DOHH2 (cell line): ENCODE results near the gene MTR.

ENCODE experiments used
- H3F3A ChIP-seq: fragments of 200-600 bp; sonication (generic), shearing (Covaris generic); 2 replicates; pipeline ENCODE4 v1.6.0; 2016; ENCODE audit warnings: antibody characterized with exemption, mild to moderate bottlenecking; ENCODE audit not compliant: control insufficient read depth, insufficient read depth
- H3K27ac ChIP-seq: fragments of 200-600 bp; sonication (generic); 2 replicates; pipeline ENCODE4 v1.5.1; 2014; ENCODE audit warnings: low read depth, mild to moderate bottlenecking, low read length, moderate library complexity
- H3K27me3 ChIP-seq: fragments of 200-600 bp; sonication (generic); 2 replicates; pipeline ENCODE4 v1.6.1; 2014; ENCODE audit warnings: mild to moderate bottlenecking, low read length, mixed read lengths; ENCODE audit not compliant: control insufficient read depth
- H3K36me3 ChIP-seq: fragments of 200-600 bp; sonication (generic); 2 replicates; pipeline ENCODE4 v1.6.1; 2014; ENCODE audit warnings: mild to moderate bottlenecking, low read length, moderate library complexity, mixed read lengths; ENCODE audit not compliant: control insufficient read depth
- H3K4me1 ChIP-seq: fragments of 200-600 bp; sonication (generic); 2 replicates; pipeline ENCODE4 v1.6.1; 2014; ENCODE audit warnings: mild to moderate bottlenecking, low read length, mixed read lengths; ENCODE audit not compliant: control insufficient read depth
- H3K4me2 ChIP-seq: fragments of 200-600 bp; sonication (generic); 2 replicates; pipeline ENCODE4 v1.6.0; 2014; ENCODE audit warnings: mild to moderate bottlenecking, low read length, moderate library complexity
- H3K4me3 ChIP-seq: fragments of 200-600 bp; sonication (generic); 2 replicates; pipeline ENCODE4 v1.5.1; 2014; ENCODE audit warnings: mild to moderate bottlenecking, low read length, mixed read lengths
- H3K79me2 ChIP-seq: fragments of 200-600 bp; sonication (generic); 2 replicates; pipeline ENCODE4 v1.6.1; 2014; ENCODE audit warnings: mild to moderate bottlenecking, low read length, mixed read lengths; ENCODE audit not compliant: control insufficient read depth
- H3K9me2 ChIP-seq: fragments of 200-600 bp; sonication (generic); replicated peaks from 2 replicates; pipeline ENCODE4 v1.6.1; 2014; ENCODE audit warnings: mild to moderate bottlenecking, low read length, mixed read lengths; ENCODE audit not compliant: control insufficient read depth
- H3K9me3 ChIP-seq: fragments of 200-600 bp; sonication (generic); 2 replicates; pipeline ENCODE4 v1.6.1; 2014; ENCODE audit warnings: antibody characterized with exemption, low read length, mixed read lengths; ENCODE audit not compliant: control insufficient read depth, insufficient read depth
- H4K20me1 ChIP-seq: fragments of 200-600 bp; sonication (generic); 2 replicates; pipeline ENCODE4 v1.6.0; 2014; ENCODE audit warnings: low read depth, mild to moderate bottlenecking, antibody characterized with exemption, low read length, moderate library complexity; ENCODE audit not compliant: control insufficient read depth, insufficient read depth
- EZH2phosphoT487 ChIP-seq: fragments of 200-600 bp; sonication (generic); IDR thresholded peaks from 2 replicates; pipeline ENCODE4 v1.6.1; 2017; ENCODE audit warnings: borderline replicate concordance, mild to moderate bottlenecking, antibody characterized with exemption, low read length, moderate library complexity, mixed read lengths
- TF ChIP-seq, protein P1 (sequence below): fragments of 200-600 bp; sonication (generic); IDR thresholded peaks from one replicate; pipeline ENCODE4 v1.5.1; 2014; ENCODE audit warnings: antibody characterized with exemption, mild to moderate bottlenecking, low read depth, low read length; ENCODE audit not compliant: poor library complexity, severe bottlenecking

The MTR gene

DNA sequence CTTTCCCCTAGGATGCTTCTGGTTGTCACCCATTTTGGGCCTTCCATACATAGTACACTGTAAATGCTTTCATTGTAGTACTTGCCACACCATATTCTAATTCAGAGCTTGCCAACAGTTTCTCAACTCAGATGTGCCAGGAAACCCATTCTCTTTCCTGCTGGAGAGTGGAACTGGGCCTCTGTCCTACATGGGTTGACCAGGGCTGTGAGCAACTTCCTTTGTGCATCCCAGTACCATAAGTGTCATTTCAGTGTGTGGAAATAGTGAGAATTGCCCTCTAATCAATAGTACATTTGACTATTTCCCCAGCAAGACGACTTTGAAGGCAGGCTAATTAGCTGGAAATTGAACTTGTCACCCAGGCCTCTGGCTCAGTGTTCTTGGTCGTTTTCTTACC is 74.8 kb downstream of the MTR start:
- no peaks in the 10 kb centered on the region for H3K4me1 ChIP-seq
- no peaks in the 10 kb centered on the region for H3K79me2 ChIP-seq
- no peaks in the 10 kb centered on the region for H4K20me1 ChIP-seq
- no peaks in the 10 kb centered on the region for H3K9me2 ChIP-seq
- H3K27ac ChIP-seq, result no peak overlapping the region
- no peak overlapping the region for H3K4me2 ChIP-seq
- peaks cover 86% of the 10 kb centered on the region for H3K36me3 ChIP-seq
- H3K9me3 ChIP-seq, result no peaks in the 10 kb centered on the region
- H3K4me3 ChIP-seq, result no peak overlapping the region
- TF ChIP-seq, protein P1, sequence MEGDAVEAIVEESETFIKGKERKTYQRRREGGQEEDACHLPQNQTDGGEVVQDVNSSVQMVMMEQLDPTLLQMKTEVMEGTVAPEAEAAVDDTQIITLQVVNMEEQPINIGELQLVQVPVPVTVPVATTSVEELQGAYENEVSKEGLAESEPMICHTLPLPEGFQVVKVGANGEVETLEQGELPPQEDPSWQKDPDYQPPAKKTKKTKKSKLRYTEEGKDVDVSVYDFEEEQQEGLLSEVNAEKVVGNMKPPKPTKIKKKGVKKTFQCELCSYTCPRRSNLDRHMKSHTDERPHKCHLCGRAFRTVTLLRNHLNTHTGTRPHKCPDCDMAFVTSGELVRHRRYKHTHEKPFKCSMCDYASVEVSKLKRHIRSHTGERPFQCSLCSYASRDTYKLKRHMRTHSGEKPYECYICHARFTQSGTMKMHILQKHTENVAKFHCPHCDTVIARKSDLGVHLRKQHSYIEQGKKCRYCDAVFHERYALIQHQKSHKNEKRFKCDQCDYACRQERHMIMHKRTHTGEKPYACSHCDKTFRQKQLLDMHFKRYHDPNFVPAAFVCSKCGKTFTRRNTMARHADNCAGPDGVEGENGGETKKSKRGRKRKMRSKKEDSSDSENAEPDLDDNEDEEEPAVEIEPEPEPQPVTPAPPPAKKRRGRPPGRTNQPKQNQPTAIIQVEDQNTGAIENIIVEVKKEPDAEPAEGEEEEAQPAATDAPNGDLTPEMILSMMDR, result no peak
- no peak for TF ChIP-seq EZH2phosphoT487
- H3K27me3 ChIP-seq, result no peaks in the 10 kb centered on the region
- 0 out of 2 replicates have a peak, but pooled peaks cover 3% of the 10 kb centered on the region for H3F3A ChIP-seq

DNA sequence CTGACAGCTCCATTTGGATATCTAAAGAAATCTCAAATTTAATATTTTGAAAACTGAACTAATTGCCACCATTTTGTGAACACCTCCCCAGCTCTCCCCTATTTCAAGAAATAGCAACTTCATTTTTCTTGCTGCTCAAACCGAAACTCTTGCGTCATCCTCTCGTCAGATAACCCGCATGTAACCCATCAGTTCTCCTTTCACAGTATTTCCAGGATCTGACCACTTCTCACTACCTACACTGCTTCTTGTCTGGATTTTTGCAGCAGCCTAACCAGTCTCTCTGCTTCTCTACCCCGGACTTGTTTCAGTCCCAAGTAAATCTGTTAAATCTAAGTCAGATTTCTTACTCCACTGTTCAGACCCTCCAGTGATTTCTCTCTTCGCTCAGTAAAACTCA is 75.6 kb downstream of the MTR start:
- no peaks in the 10 kb centered on the region for H3K27me3 ChIP-seq
- no peaks in the 10 kb centered on the region for H3K9me2 ChIP-seq
- 0 out of 2 replicates have a peak, but pooled peaks cover 3% of the 10 kb centered on the region for H3F3A ChIP-seq
- H3K4me2 ChIP-seq, result no peak overlapping the region
- no peak for TF ChIP-seq EZH2phosphoT487
- TF ChIP-seq, protein P1, result no peak
- no peaks in the 10 kb centered on the region for H3K9me3 ChIP-seq
- peaks cover 86% of the 10 kb centered on the region for H3K36me3 ChIP-seq
- no peak overlapping the region for H3K27ac ChIP-seq
- H3K4me1 ChIP-seq, result no peaks in the 10 kb centered on the region
- H4K20me1 ChIP-seq, result no peaks in the 10 kb centered on the region
- H3K79me2 ChIP-seq, result no peaks in the 10 kb centered on the region
- H3K4me3 ChIP-seq, result no peak overlapping the region

DNA sequence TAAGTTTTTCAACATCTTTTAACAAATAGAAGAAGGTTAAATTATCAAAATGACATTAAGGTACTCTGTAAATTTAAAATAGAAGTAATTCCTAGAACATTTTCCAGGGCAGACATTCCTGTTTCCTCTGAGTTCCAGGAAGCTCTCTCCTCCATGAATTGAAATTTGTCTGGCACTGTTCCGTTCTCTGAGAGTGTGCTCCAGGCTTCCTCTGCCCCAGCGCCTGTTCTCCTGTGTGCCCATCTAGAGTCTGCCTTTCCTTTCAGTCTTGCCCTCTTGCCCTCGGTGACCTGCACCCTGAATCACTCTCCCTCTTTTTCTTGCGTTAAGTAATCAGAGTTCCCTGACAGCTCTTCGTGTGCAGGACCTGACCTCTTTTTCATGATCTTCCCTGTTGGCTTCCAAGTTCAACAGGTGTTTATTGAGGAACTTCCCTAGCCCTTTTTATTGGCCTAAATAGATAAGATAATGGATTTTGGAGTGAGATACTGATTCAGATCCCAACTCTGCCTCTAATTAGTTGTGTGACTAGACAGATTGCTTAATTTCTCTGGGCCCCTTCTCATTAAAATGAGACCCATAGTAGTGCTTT is 77.1 kb downstream of the MTR start:
- Histone ChIP-seq H3K4me2 (no peak overlapping the region), H3K27me3 (no peaks in the 10 kb centered on the region), H3K9me2 (no peaks in the 10 kb centered on the region), H4K20me1 (no peaks in the 10 kb centered on the region), H3F3A (0 out of 2 replicates have a peak, but pooled peaks cover 3% of the 10 kb centered on the region), H3K79me2 (no peaks in the 10 kb centered on the region), H3K9me3 (no peaks in the 10 kb centered on the region), H3K4me1 (no peaks in the 10 kb centered on the region), H3K4me3 (no peak overlapping the region), H3K27ac (no peak overlapping the region), H3K36me3 (peaks cover 86% of the 10 kb centered on the region)
- TF ChIP-seq, protein P1, result no peak
- no peak for TF ChIP-seq EZH2phosphoT487
